ENCODE results near the gene RUNX1. TPM values are rescaled to one million over a fixed set of nuclear protein-coding genes. Genes with fewer than 3 reads are reported as not detected.

The RUNX1 gene
- polyA plus RNA-seq, 10 donors = 4.1 to 9.3 (median 4.9) TPM

GRCh38 chr21:34745557-34746255, 303.4 kb downstream of the RUNX1 start:
- DNase-seq = peak; percentile 76 to 90 (median 82)

- no peak for DNase-seq
Observed at GRCh38 chr21:34744801-34745200, 304.3 kb downstream of the RUNX1 start.

GRCh38 chr21:34743831-34744230, 305.3 kb downstream of the RUNX1 start:
- DNase-seq = peak; percentile 8 to 13 (median 13)

- no peak for DNase-seq
Observed at GRCh38 chr21:34743285-34743684, 305.8 kb downstream of the RUNX1 start.

- no peak for DNase-seq
Observed at GRCh38 chr21:34740198-34740597, 308.9 kb downstream of the RUNX1 start.
